Neural crest cell (in vitro differentiated cells): ENCODE data around the gene NKX6-2. TPM values are rescaled to one million over a fixed set of nuclear protein-coding genes. Genes with fewer than 3 reads are reported as not detected.
A peak's percentile ranks its signal among the peaks of the same experiment; 100 is the strongest.

Experiments
- DNase-seq: peaks from one replicate; pipeline ENCODE4 v3.0.0; 2021; ENCODE audit warnings: low read depth, mixed read lengths, low spot score
- H3K27ac Mint-ChIP-seq: one replicate; pipeline ENCODE4 v1.8.0; 2021; ENCODE audit warnings: mild to moderate bottlenecking, mixed read lengths; ENCODE audit not compliant: unreplicated experiment
- H3K27me3 Mint-ChIP-seq: 2 replicates; pipeline ENCODE4 v1.8.0; 2021; ENCODE audit warnings: low read depth, mild to moderate bottlenecking, mixed read lengths
- H3K36me3 Mint-ChIP-seq: 2 replicates; pipeline ENCODE4 v1.8.0; 2021; ENCODE audit warnings: low read depth, mild to moderate bottlenecking, mixed read lengths
- H3K4me1 Mint-ChIP-seq: 2 replicates; pipeline ENCODE4 v1.8.0; 2021; ENCODE audit warnings: mixed read lengths
- H3K4me3 Mint-ChIP-seq: one replicate; pipeline ENCODE4 v1.8.0; 2021; ENCODE audit warnings: mild to moderate bottlenecking, mixed read lengths
- H3K9me3 Mint-ChIP-seq: 2 replicates; pipeline ENCODE4 v1.8.0; 2021; ENCODE audit warnings: mixed read lengths
- total RNA-seq: library from RNA; stranded (reverse); gene quantifications from 2 replicates; pipeline ENCODE4 v1.2.1, GENCODE V29; 2021
- TF ChIP-seq, protein P1 (sequence below): fragments of 200-600 bp; sonication (generic); conservative IDR thresholded peaks from 2 replicates; pipeline ENCODE4 v1.5.0; 2021; ENCODE audit warnings: antibody characterized with exemption, mild to moderate bottlenecking

The NKX6-2 gene
- total RNA-seq, 1 donor from 2014 or later = not detected

DNA sequence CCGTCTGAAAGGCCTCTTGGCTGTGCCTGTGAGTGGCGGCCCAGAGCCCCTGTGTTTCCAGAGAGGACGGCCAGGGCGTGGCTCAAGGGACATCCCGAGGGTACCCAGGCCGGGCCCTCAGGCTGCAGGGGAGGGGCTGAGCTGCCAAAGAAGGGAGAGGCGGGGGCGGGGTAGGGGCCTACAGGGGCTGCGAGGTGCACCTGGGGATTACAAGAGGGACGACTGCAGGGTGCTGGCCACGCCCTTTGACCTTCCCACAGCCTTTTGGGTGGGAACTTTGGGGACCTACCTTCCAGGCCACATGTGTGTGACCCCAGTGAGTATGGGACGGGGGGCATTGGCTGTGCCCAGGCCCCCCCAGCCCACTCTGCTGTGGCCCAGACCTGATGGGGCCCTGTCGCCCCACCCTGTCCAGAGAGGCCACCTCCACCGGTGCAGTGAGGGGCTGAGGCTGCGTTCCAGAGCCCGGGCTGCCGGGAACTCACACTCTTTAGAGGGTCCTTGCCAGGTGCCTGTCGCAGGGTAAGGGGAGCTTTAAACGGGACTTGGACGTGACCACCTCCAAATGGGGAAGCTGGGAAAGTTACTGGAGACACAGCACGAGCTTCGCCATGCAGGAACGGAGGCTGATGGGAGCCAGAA lies 19.0 kb upstream of the NKX6-2 start:
- H3K4me3 Mint-ChIP-seq = no peak overlapping the region
- H3K27ac Mint-ChIP-seq = no peak overlapping the region
- TF ChIP-seq, protein P1, sequence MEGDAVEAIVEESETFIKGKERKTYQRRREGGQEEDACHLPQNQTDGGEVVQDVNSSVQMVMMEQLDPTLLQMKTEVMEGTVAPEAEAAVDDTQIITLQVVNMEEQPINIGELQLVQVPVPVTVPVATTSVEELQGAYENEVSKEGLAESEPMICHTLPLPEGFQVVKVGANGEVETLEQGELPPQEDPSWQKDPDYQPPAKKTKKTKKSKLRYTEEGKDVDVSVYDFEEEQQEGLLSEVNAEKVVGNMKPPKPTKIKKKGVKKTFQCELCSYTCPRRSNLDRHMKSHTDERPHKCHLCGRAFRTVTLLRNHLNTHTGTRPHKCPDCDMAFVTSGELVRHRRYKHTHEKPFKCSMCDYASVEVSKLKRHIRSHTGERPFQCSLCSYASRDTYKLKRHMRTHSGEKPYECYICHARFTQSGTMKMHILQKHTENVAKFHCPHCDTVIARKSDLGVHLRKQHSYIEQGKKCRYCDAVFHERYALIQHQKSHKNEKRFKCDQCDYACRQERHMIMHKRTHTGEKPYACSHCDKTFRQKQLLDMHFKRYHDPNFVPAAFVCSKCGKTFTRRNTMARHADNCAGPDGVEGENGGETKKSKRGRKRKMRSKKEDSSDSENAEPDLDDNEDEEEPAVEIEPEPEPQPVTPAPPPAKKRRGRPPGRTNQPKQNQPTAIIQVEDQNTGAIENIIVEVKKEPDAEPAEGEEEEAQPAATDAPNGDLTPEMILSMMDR = no peak
- H3K36me3 Mint-ChIP-seq = no peaks in the 10 kb centered on the region
- H3K9me3 Mint-ChIP-seq = no peaks in the 10 kb centered on the region
- H3K4me1 Mint-ChIP-seq = no peaks in the 10 kb centered on the region
- H3K27me3 Mint-ChIP-seq = peaks cover 12% of the 10 kb centered on the region
- DNase-seq = no peak

GRCh38 chr10:132804287-132804686 lies 18.3 kb upstream of the NKX6-2 start:
- TF ChIP-seq, protein P1 = no peak
- Mint-ChIP-seq H3K4me1 (no peaks in the 10 kb centered on the region), H3K36me3 (no peaks in the 10 kb centered on the region), H3K27me3 (peaks cover 8% of the 10 kb centered on the region), H3K9me3 (no peaks in the 10 kb centered on the region), H3K4me3 (no peak overlapping the region), H3K27ac (no peak overlapping the region)
- no peak for DNase-seq

GRCh38 chr10:132803416-132804210 lies 17.7 kb upstream of the NKX6-2 start:
- Mint-ChIP-seq H3K4me1 (no peaks in the 10 kb centered on the region), H3K27me3 (peaks cover 7% of the 10 kb centered on the region), H3K27ac (peak overlapping the region; percentile 24), H3K36me3 (no peaks in the 10 kb centered on the region), H3K9me3 (no peaks in the 10 kb centered on the region), H3K4me3 (no peak overlapping the region)
- no peak for DNase-seq
- TF ChIP-seq, protein P1 = no peak

GRCh38 chr10:132802694-132803320 lies 16.9 kb upstream of the NKX6-2 start:
- Mint-ChIP-seq H3K9me3 (no peaks in the 10 kb centered on the region), H3K36me3 (no peaks in the 10 kb centered on the region), H3K27ac (no peak overlapping the region), H3K27me3 (peaks cover 10% of the 10 kb centered on the region), H3K4me3 (no peak overlapping the region), H3K4me1 (no peaks in the 10 kb centered on the region)
- TF ChIP-seq, protein P1 = no peak
- DNase-seq = no peak

DNA sequence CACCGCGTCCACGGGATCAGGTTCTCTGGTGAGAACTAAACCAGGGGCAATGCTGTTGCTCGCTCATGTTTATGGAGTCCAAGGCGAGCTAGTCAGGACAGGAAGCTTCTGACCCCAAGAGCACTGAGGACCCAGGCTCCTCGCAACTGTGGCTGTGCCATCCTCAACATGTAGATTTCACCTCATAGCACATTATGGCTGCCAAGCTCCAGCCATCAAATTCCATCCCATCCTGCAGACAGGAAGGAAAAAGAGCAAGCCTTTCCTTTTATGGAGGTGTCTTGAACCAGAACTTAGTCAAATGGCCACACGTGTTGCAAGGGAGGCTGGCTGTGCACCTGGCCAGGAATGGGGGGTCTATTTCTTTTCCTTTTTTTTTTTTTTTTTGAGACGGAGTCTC lies 16.1 kb upstream of the NKX6-2 start:
- no peak for DNase-seq
- Mint-ChIP-seq H3K36me3 (no peaks in the 10 kb centered on the region), H3K9me3 (no peaks in the 10 kb centered on the region), H3K4me3 (no peak overlapping the region), H3K27ac (no peak overlapping the region), H3K27me3 (peaks cover 15% of the 10 kb centered on the region), H3K4me1 (no peaks in the 10 kb centered on the region)
- TF ChIP-seq, protein P1 = no peak
